A673 (cell line): Measurements from ENCODE around the gene FSIP1.

Source experiments
- EZH2 ChIP-seq: fragments of 200-600 bp; sonication (generic); IDR thresholded peaks from 2 replicates; pipeline ENCODE4 v1.6.1; 2017; ENCODE audit warnings: borderline replicate concordance, low read depth, mild to moderate bottlenecking, mixed read lengths, antibody characterized with exemption, low read length; ENCODE audit not compliant: poor library complexity, severe bottlenecking
- TF ChIP-seq, protein P1 (sequence below): fragments of 300-800, 200-600 bp; sonication (generic); conservative IDR thresholded peaks from 2 replicates; pipeline ENCODE4 v1.5.1; 2017; ENCODE audit warnings: low read depth, mild to moderate bottlenecking, antibody characterized with exemption, low read length, moderate library complexity, mixed read lengths

DNA sequence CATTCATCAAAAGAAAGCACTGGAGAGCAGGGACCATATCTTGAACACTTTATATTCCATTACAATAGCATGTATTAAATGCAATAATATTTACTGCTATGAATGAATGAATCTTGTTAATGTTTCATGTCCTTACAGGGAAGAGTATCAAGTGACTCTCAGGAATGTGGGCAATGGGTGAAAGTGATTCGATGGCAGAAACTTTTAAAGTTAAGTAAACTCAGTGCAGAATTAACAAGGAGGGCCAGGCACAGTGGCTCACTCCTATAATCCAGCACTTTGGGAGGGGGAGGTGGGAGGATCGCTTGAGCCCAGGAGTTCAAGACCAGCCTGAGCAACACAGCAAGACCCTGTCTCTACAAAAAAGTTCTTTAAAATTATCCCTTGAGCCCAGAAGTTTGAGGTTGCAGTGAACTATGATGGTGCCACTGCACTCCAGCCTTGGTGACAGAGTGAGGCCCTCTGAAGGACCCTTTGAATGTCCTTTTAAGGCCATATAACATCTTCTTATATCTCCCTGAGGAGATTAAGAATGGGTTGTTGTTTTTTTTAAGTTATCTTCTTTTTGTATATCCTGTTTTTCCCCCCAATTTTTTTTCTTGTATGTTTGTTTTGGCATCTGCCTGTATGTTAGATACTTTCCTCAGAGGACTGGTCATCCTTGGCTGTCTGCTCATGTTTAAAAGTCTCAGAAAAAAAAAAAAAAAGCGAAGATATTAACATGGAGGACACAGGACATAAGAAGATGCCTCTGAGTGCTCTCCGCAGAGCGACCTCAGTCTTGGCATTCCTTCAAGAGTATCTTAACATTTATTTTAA lies 9.6 kb upstream of the FSIP1 start:
- TF ChIP-seq, protein P1, sequence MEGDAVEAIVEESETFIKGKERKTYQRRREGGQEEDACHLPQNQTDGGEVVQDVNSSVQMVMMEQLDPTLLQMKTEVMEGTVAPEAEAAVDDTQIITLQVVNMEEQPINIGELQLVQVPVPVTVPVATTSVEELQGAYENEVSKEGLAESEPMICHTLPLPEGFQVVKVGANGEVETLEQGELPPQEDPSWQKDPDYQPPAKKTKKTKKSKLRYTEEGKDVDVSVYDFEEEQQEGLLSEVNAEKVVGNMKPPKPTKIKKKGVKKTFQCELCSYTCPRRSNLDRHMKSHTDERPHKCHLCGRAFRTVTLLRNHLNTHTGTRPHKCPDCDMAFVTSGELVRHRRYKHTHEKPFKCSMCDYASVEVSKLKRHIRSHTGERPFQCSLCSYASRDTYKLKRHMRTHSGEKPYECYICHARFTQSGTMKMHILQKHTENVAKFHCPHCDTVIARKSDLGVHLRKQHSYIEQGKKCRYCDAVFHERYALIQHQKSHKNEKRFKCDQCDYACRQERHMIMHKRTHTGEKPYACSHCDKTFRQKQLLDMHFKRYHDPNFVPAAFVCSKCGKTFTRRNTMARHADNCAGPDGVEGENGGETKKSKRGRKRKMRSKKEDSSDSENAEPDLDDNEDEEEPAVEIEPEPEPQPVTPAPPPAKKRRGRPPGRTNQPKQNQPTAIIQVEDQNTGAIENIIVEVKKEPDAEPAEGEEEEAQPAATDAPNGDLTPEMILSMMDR: no peak
- no peak for TF ChIP-seq EZH2
